HCT116 (cell line): ENCODE data around the gene SYNE1.

ENCODE experiments used
- ELF1 ChIP-seq: IDR thresholded peaks from 2 replicates; pipeline ENCODE4 v1.6.1; 2012; ENCODE audit warnings: low read depth, borderline replicate concordance
- EZH2 ChIP-seq: fragments of 200-600 bp; sonication (generic); IDR thresholded peaks from 2 replicates; pipeline ENCODE4 v1.6.1; 2017; ENCODE audit warnings: antibody characterized with exemption, mixed run types
- JUND ChIP-seq: IDR thresholded peaks from 2 replicates; pipeline ENCODE4 v1.6.1; 2012
- POLR2A ChIP-seq: IDR thresholded peaks from 2 replicates; pipeline ENCODE4 v1.7.0; 2011; ENCODE audit warnings: borderline replicate concordance; ENCODE audit not compliant: insufficient read depth, insufficient read length; ENCODE audit errors: extremely low read depth
- SRF ChIP-seq: IDR thresholded peaks from 2 replicates; pipeline ENCODE4 v1.6.1; 2012; ENCODE audit warnings: low read depth
- TF ChIP-seq, protein P1 (sequence below), 3 experiments: fragments of 200-600 bp in 1 of 3; sonication (generic) in 1 of 3; IDR thresholded peaks in 2 of 3; conservative IDR thresholded peaks in 1 of 3; 2 replicates each; pipeline ENCODE4 v1.5.1; 2012 to 2017; ENCODE audit warnings: low read depth in 2 of 3, low read length in 2 of 3, antibody characterized with exemption in 1 of 3, borderline replicate concordance in 1 of 3, control low read depth in 1 of 3, mild to moderate bottlenecking in 1 of 3, mixed read lengths in 1 of 3, mixed run types in 1 of 3, moderate library complexity in 1 of 3; ENCODE audit not compliant: insufficient read depth in 1 of 3
- TF ChIP-seq, protein P2 (sequence below): IDR thresholded peaks from 2 replicates; pipeline ENCODE4 v1.6.1; 2011; ENCODE audit warnings: mild to moderate bottlenecking, low read length, moderate library complexity; ENCODE audit not compliant: insufficient replicate concordance; ENCODE audit errors: extremely low read depth

DNA sequence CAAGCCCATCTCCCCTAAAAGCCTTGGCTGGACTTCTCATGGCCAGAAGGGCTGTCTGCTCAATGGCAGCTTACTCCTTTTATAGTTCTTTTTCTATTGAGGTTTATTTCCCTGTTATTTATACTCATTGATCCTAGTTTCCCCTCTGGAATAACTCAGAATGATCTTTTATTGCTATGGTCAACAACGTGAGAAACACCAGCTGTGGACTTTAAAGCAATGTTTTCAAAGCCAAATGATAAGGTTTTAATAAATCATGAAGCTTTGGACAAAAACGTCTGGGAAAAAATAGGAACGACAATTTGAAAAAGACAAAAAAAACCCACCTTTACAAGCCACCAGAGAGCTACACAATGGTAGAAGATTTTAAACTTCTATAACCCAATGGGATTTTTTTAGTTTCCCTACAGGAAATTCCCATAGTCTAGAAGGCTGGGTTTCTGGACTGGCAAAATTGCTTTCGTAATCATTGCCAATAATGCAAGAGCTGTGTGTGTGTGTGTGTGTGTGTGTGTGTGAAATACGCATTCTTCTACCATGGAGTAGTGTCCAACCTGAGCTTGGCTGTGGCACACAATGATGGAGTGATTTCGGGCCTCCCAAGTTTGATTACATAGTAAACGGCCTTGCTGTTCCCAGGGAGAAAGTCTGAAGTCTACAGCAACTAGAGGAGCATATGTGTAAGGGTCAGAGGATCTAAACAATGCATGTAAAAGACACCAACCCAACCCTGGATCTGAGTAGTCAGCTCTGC is 396.0 kb downstream of the SYNE1 start:
- no peak for TF ChIP-seq EZH2
- no peak for TF ChIP-seq JUND
- TF ChIP-seq, protein P1, sequence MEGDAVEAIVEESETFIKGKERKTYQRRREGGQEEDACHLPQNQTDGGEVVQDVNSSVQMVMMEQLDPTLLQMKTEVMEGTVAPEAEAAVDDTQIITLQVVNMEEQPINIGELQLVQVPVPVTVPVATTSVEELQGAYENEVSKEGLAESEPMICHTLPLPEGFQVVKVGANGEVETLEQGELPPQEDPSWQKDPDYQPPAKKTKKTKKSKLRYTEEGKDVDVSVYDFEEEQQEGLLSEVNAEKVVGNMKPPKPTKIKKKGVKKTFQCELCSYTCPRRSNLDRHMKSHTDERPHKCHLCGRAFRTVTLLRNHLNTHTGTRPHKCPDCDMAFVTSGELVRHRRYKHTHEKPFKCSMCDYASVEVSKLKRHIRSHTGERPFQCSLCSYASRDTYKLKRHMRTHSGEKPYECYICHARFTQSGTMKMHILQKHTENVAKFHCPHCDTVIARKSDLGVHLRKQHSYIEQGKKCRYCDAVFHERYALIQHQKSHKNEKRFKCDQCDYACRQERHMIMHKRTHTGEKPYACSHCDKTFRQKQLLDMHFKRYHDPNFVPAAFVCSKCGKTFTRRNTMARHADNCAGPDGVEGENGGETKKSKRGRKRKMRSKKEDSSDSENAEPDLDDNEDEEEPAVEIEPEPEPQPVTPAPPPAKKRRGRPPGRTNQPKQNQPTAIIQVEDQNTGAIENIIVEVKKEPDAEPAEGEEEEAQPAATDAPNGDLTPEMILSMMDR (IDR thresholded peaks at IDR 0.05 in 2 of 3, conservative IDR thresholded peaks at IDR 0.05 in 1 of 3; ENCODE audit: borderline replicate concordance in 1 of 3, insufficient read depth in 1 of 3, low read depth in 2 of 3, low read length in 2 of 3), result no peak
- no peak for TF ChIP-seq ELF1
- TF ChIP-seq POLR2A, result no peak
- TF ChIP-seq, protein P2, sequence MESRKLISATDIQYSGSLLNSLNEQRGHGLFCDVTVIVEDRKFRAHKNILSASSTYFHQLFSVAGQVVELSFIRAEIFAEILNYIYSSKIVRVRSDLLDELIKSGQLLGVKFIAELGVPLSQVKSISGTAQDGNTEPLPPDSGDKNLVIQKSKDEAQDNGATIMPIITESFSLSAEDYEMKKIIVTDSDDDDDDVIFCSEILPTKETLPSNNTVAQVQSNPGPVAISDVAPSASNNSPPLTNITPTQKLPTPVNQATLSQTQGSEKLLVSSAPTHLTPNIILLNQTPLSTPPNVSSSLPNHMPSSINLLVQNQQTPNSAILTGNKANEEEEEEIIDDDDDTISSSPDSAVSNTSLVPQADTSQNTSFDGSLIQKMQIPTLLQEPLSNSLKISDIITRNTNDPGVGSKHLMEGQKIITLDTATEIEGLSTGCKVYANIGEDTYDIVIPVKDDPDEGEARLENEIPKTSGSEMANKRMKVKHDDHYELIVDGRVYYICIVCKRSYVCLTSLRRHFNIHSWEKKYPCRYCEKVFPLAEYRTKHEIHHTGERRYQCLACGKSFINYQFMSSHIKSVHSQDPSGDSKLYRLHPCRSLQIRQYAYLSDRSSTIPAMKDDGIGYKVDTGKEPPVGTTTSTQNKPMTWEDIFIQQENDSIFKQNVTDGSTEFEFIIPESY, result no peak
- no peak for TF ChIP-seq SRF
